ENCODE measurements around the gene ZFP1. TPM values are rescaled to one million over a fixed set of nuclear protein-coding genes. Genes with fewer than 3 reads are reported as not detected.

ZFP1 gene
- total and polyA plus RNA-seq, 12 donors: 3.0 to 11.5 (median 6.9) TPM

GRCh38 chr16:75116081-75116910 lies 32.0 kb upstream of the ZFP1 start, which contains the start of gene LDHD:
Gene LDHD, minus strand, starts transcription at chr16:75116780. Its CDS starts 60 bp downstream, at chr16:75116720.
- peaks cover 0 to 15% (median 0%) of the 10 kb centered on the region in 7 donors for H3K27me3 ChIP-seq
- peak; percentile 79 to 85 for DNase-seq
- H3K4me1 ChIP-seq: peaks cover 10 to 55% (median 40%) of the 10 kb centered on the region in 9 donors
- intact Hi-C loops (cut with DNase I): loop anchor here in 5 of 10 donors (10.0 kb wide), 5 partner anchors 211 to 411 kb away; partner anchors contain the start of gene MLKL (in 1 of the 5)
- peak within 1 kb of the TSS; percentile 68 to 85 (median 80) for H3K27ac ChIP-seq
- 38 to 39% methylated on average over 15 of the region's 15 CpGs for WGBS, 2 donors
- no peak for TF ChIP-seq CTCF (IDR thresholded peaks at IDR 0.05)
- ATAC-seq: peak; percentile 89 to 97 (median 93)
- peaks cover 0 to 16% (median 0%) of the 10 kb centered on the region in 9 donors for H3K36me3 ChIP-seq
- peak within 1 kb of the TSS; percentile 22 to 71 (median 60) for H3K4me3 ChIP-seq
- peaks cover 0 to 9% (median 2%) of the 10 kb centered on the region in 11 donors for H3K9me3 ChIP-seq

- H3K27ac ChIP-seq: peak overlapping the region in 3 of 10 donors; percentile 74 to 84 (median 82)
- peak overlapping the region in 7 of 10 donors; percentile 56 to 71 (median 64) for H3K4me3 ChIP-seq
- 17 to 30% methylated on average over 3 of the region's 3 CpGs for WGBS, 2 donors
- DNase-seq: no peak
- peaks cover 0 to 15% (median 7%) of the 10 kb centered on the region in 11 donors for H3K9me3 ChIP-seq
- intact Hi-C loops (cut with DNase I): loop anchor here in 5 of 10 donors (10.0 kb wide), 5 partner anchors 212 to 412 kb away; partner anchors contain the start of gene MLKL (in 1 of the 5)
- peaks cover 8 to 49% (median 34%) of the 10 kb centered on the region in 9 donors for H3K4me1 ChIP-seq
- no peak for TF ChIP-seq CTCF (IDR thresholded peaks at IDR 0.05)
- peaks cover 0 to 16% (median 0%) of the 10 kb centered on the region in 9 donors for H3K36me3 ChIP-seq
- H3K27me3 ChIP-seq: peaks cover 0 to 15% (median 0%) of the 10 kb centered on the region in 7 donors
- ATAC-seq: no peak
Observed at GRCh38 chr16:75116911-75117245, 31.4 kb upstream of the ZFP1 start.

GRCh38 chr16:75118943-75119539 lies 29.3 kb upstream of the ZFP1 start:
- intact Hi-C loops (cut with DNase I): loop anchor here in 5 of 10 donors (10.0 kb wide), 5 partner anchors 214 to 414 kb away; partner anchors contain the start of gene MLKL (in 1 of the 5)
- 79 to 84% methylated on average over 6 of the region's 6 CpGs for WGBS, 2 donors
- no peak for ATAC-seq

More at GRCh38 chr16:75118943-75119539, 29.3 kb upstream of the ZFP1 start:
- Histone ChIP-seq H3K36me3 (peaks cover 0 to 4% (median 0%) of the 10 kb centered on the region in 9 donors), H3K4me1 (peaks cover 3 to 29% (median 16%) of the 10 kb centered on the region in 9 donors), H3K27ac (no peak overlapping the region), H3K9me3 (peaks cover 0 to 28% (median 17%) of the 10 kb centered on the region in 11 donors), H3K4me3 (no peak overlapping the region), H3K27me3 (no peaks in the 10 kb centered on the region)
- no peak for DNase-seq
- no peak for TF ChIP-seq CTCF (IDR thresholded peaks at IDR 0.05)

Measured in heart right ventricle (tissue), 16 donors.